Kidney (tissue), 14 donors: ENCODE measurements around the gene PCYT1A. TPM values are rescaled to one million over a fixed set of nuclear protein-coding genes. Genes with fewer than 3 reads are reported as not detected.
"Not testable (repeated sequence)": the region's sequence is repeated elsewhere in the genome, so short reads cannot be mapped to it uniquely, and the experiment has no call there.

ENCODE experiments used
- DNase-seq, 5 donors: peaks; one replicate each; pipeline ENCODE4 v3.0.0-alpha.2; 2013 to 2020
- FAIRE-seq: peaks from 2 replicates; lab custom pipeline; 2012; peaks lifted over from hg19 to GRCh38; lab: Jason Lieb, UNC
- H3K27ac ChIP-seq, 2 donors: one replicate each; pipeline ENCODE4 v1.7.0; 2013; ENCODE audit warnings: low read depth in 2 of 2, low read length in 2 of 2, inconsistent platforms in 1 of 2
- H3K27me3 ChIP-seq: one replicate; pipeline ENCODE4 v1.7.1; 2013; ENCODE audit warnings: low read length, inconsistent platforms; ENCODE audit not compliant: control insufficient read depth, insufficient read depth
- H3K36me3 ChIP-seq, 3 donors: one replicate each; pipeline versions ENCODE4 v1.7.0 to v1.7.1; 2013; ENCODE audit warnings: low read length in 3 of 3, control low read depth in 1 of 3, inconsistent platforms in 1 of 3; ENCODE audit not compliant: insufficient read depth in 3 of 3, control insufficient read depth in 2 of 3
- H3K4me1 ChIP-seq, 3 donors: one replicate each; pipeline versions ENCODE4 v1.7.0 to v1.7.1; 2013; ENCODE audit warnings: low read length in 3 of 3, inconsistent platforms in 1 of 3, low read depth in 1 of 3; ENCODE audit not compliant: control insufficient read depth in 2 of 3, insufficient read depth in 2 of 3
- H3K4me3 ChIP-seq, 3 donors: one replicate each; pipeline versions ENCODE4 v1.7.0 to v1.8.1; 2013; ENCODE audit warnings: low read length in 3 of 3, control low read depth in 1 of 3, inconsistent platforms in 1 of 3
- H3K9ac ChIP-seq, 3 donors: one replicate each; pipeline versions ENCODE4 v1.7.0 to v1.7.1; 2013; ENCODE audit warnings: low read length in 3 of 3, control low read depth in 1 of 3, inconsistent platforms in 1 of 3
- H3K9me3 ChIP-seq, 3 donors: one replicate each; pipeline versions ENCODE4 v1.7.0 to v1.7.1; 2013; ENCODE audit warnings: low read length in 3 of 3, control low read depth in 1 of 3, inconsistent platforms in 1 of 3; ENCODE audit not compliant: control insufficient read depth in 2 of 3, insufficient read depth in 1 of 3
- CTCF ChIP-seq: IDR thresholded peaks from 3 replicates; pipeline ENCODE4 v1.5.1; 2012; ENCODE audit warnings: mild to moderate bottlenecking, moderate library complexity, borderline replicate concordance; ENCODE audit not compliant: insufficient read depth; ENCODE audit errors: extremely low read depth
- intact Hi-C: fragments of 100-400 bp; cut with DNase I; formaldehyde crosslinking; loops from one replicate; pipeline ENCODE4 v1.11.1; 2022
- polyA plus RNA-seq: library from polyadenylated mRNA; stranded (reverse); fragments of 350-450 nt; fragmentation: Illumina TruSeq; extraction: RNeasy Lipid Tissue Mini Kit (QIAGEN cat#74804); gene quantifications from one replicate; pipeline ENCODE4 v1.2.3, GENCODE V29; 2014; ENCODE audit warnings: low read depth, low replicate concordance; ENCODE audit not compliant: insufficient read depth
- total RNA-seq: library from RNA; stranded (reverse); fragmentation: NEBNext Ultra II Directional; extraction: Animal tissue kit (Norgen Biotek cat#: 25700); gene quantifications from one replicate; pipeline ENCODE4 v1.2.1, GENCODE V29; 2021
- donor health status: control.
- donor health status: control.
- donor health status: control.
- donor health status: control.
- donor health status: control.
- donor health status: DM: yes; HTN: yes; CAD: no.
- donor health status: Normal renal cell carcinoma (clear cell type).

PCYT1A gene
- total and polyA plus RNA-seq, 2 donors from 2014 or later = 19.6 to 57.6 TPM

GRCh38 chr3:196208942-196209695, 78.4 kb downstream of the PCYT1A start:
- FAIRE-seq (no peak), DNase-seq (peak in 1 of 5 donors; percentile 72)

GRCh38 chr3:196207833-196208607, 79.5 kb downstream of the PCYT1A start:
- no peak for FAIRE-seq
- H3K4me1 ChIP-seq = no peaks in the 10 kb centered on the region
- intact Hi-C loops = no loop called here
- H3K4me3 ChIP-seq = no peak overlapping the region
- no peaks in the 10 kb centered on the region for H3K27me3 ChIP-seq
- no peak for TF ChIP-seq CTCF
- no peaks in the 10 kb centered on the region for H3K9me3 ChIP-seq
- DNase-seq = peak in 2 of 5 donors; percentile 77 to 84
- H3K36me3 ChIP-seq = no peaks in the 10 kb centered on the region
- no peak overlapping the region for H3K9ac ChIP-seq
- no peak overlapping the region for H3K27ac ChIP-seq

More at GRCh38 chr3:196208942-196209695, 78.4 kb downstream of the PCYT1A start:
- Histone ChIP-seq H3K27ac (no peak overlapping the region), H3K9ac (no peak overlapping the region), H3K36me3 (no peaks in the 10 kb centered on the region), H3K27me3 (no peaks in the 10 kb centered on the region), H3K9me3 (no peaks in the 10 kb centered on the region), H3K4me3 (no peak overlapping the region), H3K4me1 (no peaks in the 10 kb centered on the region)
- intact Hi-C loops = no loop called here
- TF ChIP-seq CTCF = no peak

GRCh38 chr3:196207159-196207832, 80.2 kb downstream of the PCYT1A start:
- TF ChIP-seq CTCF = no peak
- DNase-seq (peak in 2 of 5 donors; percentile 82 to 85), FAIRE-seq (no peak)
- H3K36me3 ChIP-seq = no peaks in the 10 kb centered on the region
- peak overlapping the region in 2 of 3 donors; percentile 18 to 39 for H3K4me3 ChIP-seq
- no peaks in the 10 kb centered on the region for H3K4me1 ChIP-seq
- intact Hi-C loops = no loop called here
- H3K27ac ChIP-seq = no peak overlapping the region
- H3K9me3 ChIP-seq = no peaks in the 10 kb centered on the region
- H3K9ac ChIP-seq = no peak overlapping the region
- H3K27me3 ChIP-seq = no peaks in the 10 kb centered on the region

- intact Hi-C loops, H3K4me1 ChIP-seq: not testable (repeated sequence)
These were observed 81.9 kb downstream of the PCYT1A start for GRCh38 chr3:196205442-196206205.

More at GRCh38 chr3:196205442-196206205, 81.9 kb downstream of the PCYT1A start:
- not testable (repeated sequence) for H3K9me3 ChIP-seq, DNase-seq, H3K27me3 ChIP-seq, FAIRE-seq, H3K9ac ChIP-seq, H3K36me3 ChIP-seq, H3K4me3 ChIP-seq, H3K27ac ChIP-seq
